GM12873 (cell line): ENCODE data around the gene RGCC.

ENCODE experiments used
- CTCF ChIP-seq: IDR thresholded peaks from 2 replicates; pipeline ENCODE4 v1.5.1; 2012; ENCODE audit warnings: low read depth, mild to moderate bottlenecking, moderate library complexity, low read length, control low read depth; ENCODE audit not compliant: insufficient read depth; ENCODE audit errors: missing control alignments

Gene RGCC

GRCh38 chr13:41495044-41495443 lies 37.7 kb downstream of the RGCC start:
- no peak for TF ChIP-seq CTCF

GRCh38 chr13:41496420-41497234 lies 39.3 kb downstream of the RGCC start:
- TF ChIP-seq CTCF, result no peak

- TF ChIP-seq CTCF, result no peak
Measured at GRCh38 chr13:41497436-41497835, 40.1 kb downstream of the RGCC start.

- no peak for TF ChIP-seq CTCF
Measured at GRCh38 chr13:41499452-41499851, 42.1 kb downstream of the RGCC start.

GRCh38 chr13:41500511-41500910 lies 43.2 kb downstream of the RGCC start:
- TF ChIP-seq CTCF, result no peak

- TF ChIP-seq CTCF, result no peak
Measured at GRCh38 chr13:41501281-41501680, 43.9 kb downstream of the RGCC start.

- no peak for TF ChIP-seq CTCF
Measured at GRCh38 chr13:41502031-41502430, 44.7 kb downstream of the RGCC start.
